ENCODE results near the gene PROM1.

Gene PROM1

GRCh38 chr4:16083241-16084191 is at the start of gene PROM1:
TSS of gene PROM1 (minus strand) at chr4:16084023. CDS start at chr4:16075906, 8,117 bp downstream.
- Histone ChIP-seq H3K9ac (ENCODE audit: low read depth, low read length) (no peak within 1 kb of the TSS), H4K20me1 (ENCODE audit: insufficient read depth, low read length) (no peaks in the 10 kb centered on the region), H2AFZ (ENCODE audit: low read depth, low read length) (no peak within 1 kb of the TSS), H3K36me3 (ENCODE audit: insufficient read depth, low read length) (no peaks in the 10 kb centered on the region), H3K27me3 (ENCODE audit: insufficient read depth, low read length, poor library complexity) (peaks cover 5% of the 10 kb centered on the region), H3K4me1 (ENCODE audit: insufficient read depth, low read length) (no peaks in the 10 kb centered on the region), H3K27ac (ENCODE audit: low read length) (no peak within 1 kb of the TSS), H3K4me2 (ENCODE audit: insufficient read depth, low read length) (no peak within 1 kb of the TSS), H3K79me2 (ENCODE audit: insufficient read depth, low read length) (no peaks in the 10 kb centered on the region), H3K4me3 (ENCODE audit: low read depth in 1 of 2, low read length in 2 of 2) (no peak within 1 kb of the TSS), H3K9me3 (ENCODE audit: insufficient read depth, low read length, severe bottlenecking) (no peaks in the 10 kb centered on the region)
- TF ChIP-seq CTCF (IDR thresholded peaks at IDR 0.05; ENCODE audit: borderline replicate concordance, extremely low read depth, low read length, poor library complexity, severe bottlenecking) (no peak), EZH2 (IDR thresholded peaks at IDR 0.05; ENCODE audit: borderline replicate concordance, low read depth, low read length, severe bottlenecking) (no peak)
- no peak for DNase-seq
- ATAC-seq (ENCODE audit: insufficient read depth, low read depth) = no peak

GRCh38 chr4:16133406-16133805 is 49.6 kb upstream of the PROM1 start:
- H3K79me2 ChIP-seq (ENCODE audit: insufficient read depth, low read length) = no peaks in the 10 kb centered on the region
- no peak for DNase-seq
- TF ChIP-seq CTCF (IDR thresholded peaks at IDR 0.05; ENCODE audit: borderline replicate concordance, extremely low read depth, low read length, poor library complexity, severe bottlenecking) (no peak), EZH2 (IDR thresholded peaks at IDR 0.05; ENCODE audit: borderline replicate concordance, low read depth, low read length, severe bottlenecking) (no peak)
- H3K36me3 ChIP-seq (ENCODE audit: insufficient read depth, low read length) = no peaks in the 10 kb centered on the region
- H4K20me1 ChIP-seq (ENCODE audit: insufficient read depth, low read length) = no peaks in the 10 kb centered on the region
- H3K9ac ChIP-seq (ENCODE audit: low read depth, low read length) = no peak overlapping the region
- H3K4me1 ChIP-seq (ENCODE audit: insufficient read depth, low read length) = no peaks in the 10 kb centered on the region
- no peak overlapping the region for H3K4me3 ChIP-seq (ENCODE audit: low read depth in 1 of 2, low read length in 2 of 2)
- no peak overlapping the region for H2AFZ ChIP-seq (ENCODE audit: low read depth, low read length)
- no peak overlapping the region for H3K27ac ChIP-seq (ENCODE audit: low read length)
- no peaks in the 10 kb centered on the region for H3K9me3 ChIP-seq (ENCODE audit: insufficient read depth, low read length, severe bottlenecking)
- no peak overlapping the region for H3K4me2 ChIP-seq (ENCODE audit: insufficient read depth, low read length)
- peaks cover 4% of the 10 kb centered on the region for H3K27me3 ChIP-seq (ENCODE audit: insufficient read depth, low read length, poor library complexity)
- no peak for ATAC-seq (ENCODE audit: insufficient read depth, low read depth)

GRCh38 chr4:16131293-16131692 is 47.5 kb upstream of the PROM1 start:
- H3K9ac ChIP-seq (ENCODE audit: low read depth, low read length) = no peak overlapping the region
- H2AFZ ChIP-seq (ENCODE audit: low read depth, low read length) = no peak overlapping the region
- no peaks in the 10 kb centered on the region for H4K20me1 ChIP-seq (ENCODE audit: insufficient read depth, low read length)
- H3K4me1 ChIP-seq (ENCODE audit: insufficient read depth, low read length) = no peaks in the 10 kb centered on the region
- H3K27me3 ChIP-seq (ENCODE audit: insufficient read depth, low read length, poor library complexity) = peaks cover 16% of the 10 kb centered on the region
- no peaks in the 10 kb centered on the region for H3K9me3 ChIP-seq (ENCODE audit: insufficient read depth, low read length, severe bottlenecking)
- no peak overlapping the region for H3K4me2 ChIP-seq (ENCODE audit: insufficient read depth, low read length)
- ATAC-seq (ENCODE audit: insufficient read depth, low read depth) = no peak
- no peaks in the 10 kb centered on the region for H3K79me2 ChIP-seq (ENCODE audit: insufficient read depth, low read length)
- H3K4me3 ChIP-seq (ENCODE audit: low read depth in 1 of 2, low read length in 2 of 2) = no peak overlapping the region
- H3K36me3 ChIP-seq (ENCODE audit: insufficient read depth, low read length) = no peaks in the 10 kb centered on the region
- H3K27ac ChIP-seq (ENCODE audit: low read length) = no peak overlapping the region
- DNase-seq = no peak
- TF ChIP-seq CTCF (IDR thresholded peaks at IDR 0.05; ENCODE audit: borderline replicate concordance, extremely low read depth, low read length, poor library complexity, severe bottlenecking) (no peak), EZH2 (IDR thresholded peaks at IDR 0.05; ENCODE audit: borderline replicate concordance, low read depth, low read length, severe bottlenecking) (no peak)

All from DND-41 (cell line).